ENCODE results near the gene SUCLA2. TPM values are rescaled to one million over a fixed set of nuclear protein-coding genes. Genes with fewer than 3 reads are reported as not detected.

Gene SUCLA2
- total RNA-seq (ENCODE audit: low replicate concordance), result 44.6 and 51.9 TPM in 2 replicates
- long read RNA-seq, transcript SUCLA2-219 (11 exons, 2,111 nt), result major isoform, 420 of 466 reads
- long read RNA-seq, partial matches to known transcripts, result 13 of 466 reads
- long read RNA-seq, other reads (novel, unspliced or antisense), result 24 of 466 reads

DNA sequence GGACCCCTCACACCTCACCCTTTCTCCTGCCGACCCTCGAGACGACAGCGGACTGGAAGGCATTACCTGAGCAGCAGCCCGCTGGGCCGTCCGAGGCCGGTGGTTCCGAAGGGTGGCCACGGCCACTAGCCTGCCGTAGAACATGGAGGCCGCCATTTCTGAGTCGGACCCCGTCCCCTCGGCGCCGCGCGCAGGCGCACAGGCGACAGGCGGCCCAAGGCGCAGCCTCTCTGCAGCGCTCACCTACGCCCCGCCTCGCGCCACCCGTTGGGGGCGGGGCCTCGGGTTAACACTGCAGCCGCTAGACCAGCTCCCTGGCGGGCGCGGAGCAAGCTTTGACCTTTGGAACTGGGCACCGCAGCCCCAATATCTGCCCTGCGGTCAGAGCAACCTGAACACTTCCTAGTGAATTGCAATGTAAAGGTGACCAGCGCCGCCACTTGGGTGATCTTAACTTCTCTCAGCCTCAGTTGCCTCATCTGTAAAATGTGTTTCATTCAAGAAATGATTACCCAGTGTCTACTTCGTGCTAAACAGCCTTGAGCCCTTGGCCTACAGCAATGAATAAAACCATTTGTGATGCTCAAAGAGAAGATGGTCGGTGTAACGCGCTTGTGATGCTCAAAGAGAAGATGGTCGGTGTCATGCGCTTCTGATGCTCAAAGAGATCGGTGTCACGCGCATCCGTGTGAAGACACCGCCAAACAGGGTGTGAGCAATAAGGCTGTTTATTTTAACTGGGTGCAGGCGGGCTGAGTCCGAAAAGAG, at the start of gene SUCLA2:
TSS of gene SUCLA2 (minus strand) at position 160 of the 768 bp plus-strand sequence. CDS start at position 156, 4 bp downstream.
- H3K4me1 Mint-ChIP-seq (ENCODE audit: unreplicated experiment), result peaks cover 26% of the 10 kb centered on the region
- H3K27ac Mint-ChIP-seq, result peak within 1 kb of the TSS; percentile 98
- peak within 1 kb of the TSS; percentile 96 for H3K4me3 Mint-ChIP-seq
- no peaks in the 10 kb centered on the region for H3K9me3 Mint-ChIP-seq
- H3K36me3 Mint-ChIP-seq, result peaks cover 4% of the 10 kb centered on the region
- no peaks in the 10 kb centered on the region for H3K27me3 Mint-ChIP-seq
- TF ChIP-seq CTCF (conservative IDR thresholded peaks at IDR 0.05), result no peak
- DNase-seq (ENCODE audit: extremely low spot score, unreplicated experiment), result peak; percentile 95

DNA sequence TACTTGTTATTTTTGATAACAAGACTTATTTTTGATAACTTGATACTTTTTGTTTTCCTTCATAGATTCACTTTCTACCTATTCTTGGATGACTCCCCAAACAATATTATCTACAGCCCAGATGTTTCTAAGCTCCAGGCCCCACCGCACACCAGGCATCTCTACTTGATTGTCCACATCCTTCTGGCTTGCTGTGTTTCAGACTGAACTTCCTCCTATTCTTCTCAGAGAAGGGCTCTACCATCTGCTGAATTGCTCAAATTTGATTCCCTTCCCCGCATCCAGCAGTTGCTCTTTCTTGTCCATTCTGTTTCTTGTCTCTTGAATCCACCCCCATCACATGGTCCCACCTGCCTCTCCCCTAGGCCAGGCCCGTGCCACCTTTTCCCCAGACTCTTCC, 49.5 kb upstream of the SUCLA2 start:
- no peak for DNase-seq (ENCODE audit: extremely low spot score, unreplicated experiment)
- H3K9me3 Mint-ChIP-seq, result no peaks in the 10 kb centered on the region
- TF ChIP-seq CTCF (conservative IDR thresholded peaks at IDR 0.05), result no peak
- no peaks in the 10 kb centered on the region for H3K4me1 Mint-ChIP-seq (ENCODE audit: unreplicated experiment)
- peaks cover 23% of the 10 kb centered on the region for H3K36me3 Mint-ChIP-seq
- no peaks in the 10 kb centered on the region for H3K27me3 Mint-ChIP-seq
- no peak overlapping the region for H3K27ac Mint-ChIP-seq
- H3K4me3 Mint-ChIP-seq, result no peak overlapping the region

GRCh38 chr13:48043789-48044503, 42.9 kb upstream of the SUCLA2 start:
- no peak for DNase-seq (ENCODE audit: extremely low spot score, unreplicated experiment)
- H3K4me3 Mint-ChIP-seq, result no peak overlapping the region
- H3K27me3 Mint-ChIP-seq, result no peaks in the 10 kb centered on the region
- H3K9me3 Mint-ChIP-seq, result no peaks in the 10 kb centered on the region
- TF ChIP-seq CTCF (conservative IDR thresholded peaks at IDR 0.05), result no peak
- no peak overlapping the region for H3K27ac Mint-ChIP-seq
- peaks cover 25% of the 10 kb centered on the region for H3K36me3 Mint-ChIP-seq
- H3K4me1 Mint-ChIP-seq (ENCODE audit: unreplicated experiment), result no peaks in the 10 kb centered on the region

DNA sequence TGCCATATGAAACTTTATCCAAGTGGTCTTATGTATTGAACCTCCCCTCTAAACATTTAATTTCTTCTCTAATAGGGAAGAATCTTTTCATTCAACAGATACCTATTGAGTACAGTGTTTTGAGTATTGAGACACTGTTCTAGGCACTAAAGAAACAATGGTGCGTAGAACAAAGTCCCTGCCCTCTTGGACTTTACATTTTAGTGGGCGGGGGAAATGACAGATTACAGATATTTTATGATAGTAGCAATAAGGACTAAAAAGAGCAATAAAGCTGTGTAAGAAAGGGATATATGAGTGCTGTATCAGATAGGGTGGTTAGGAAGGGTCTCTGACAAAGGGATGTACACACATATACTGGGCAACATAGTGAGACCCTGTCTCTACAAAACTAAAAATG, 41.8 kb upstream of the SUCLA2 start:
- no peak overlapping the region for H3K4me3 Mint-ChIP-seq
- no peak for TF ChIP-seq CTCF (conservative IDR thresholded peaks at IDR 0.05)
- no peak for DNase-seq (ENCODE audit: extremely low spot score, unreplicated experiment)
- no peaks in the 10 kb centered on the region for H3K4me1 Mint-ChIP-seq (ENCODE audit: unreplicated experiment)
- no peaks in the 10 kb centered on the region for H3K27me3 Mint-ChIP-seq
- peaks cover 25% of the 10 kb centered on the region for H3K36me3 Mint-ChIP-seq
- peak overlapping the region; percentile 7 for H3K27ac Mint-ChIP-seq
- H3K9me3 Mint-ChIP-seq, result no peaks in the 10 kb centered on the region

GRCh38 chr13:48040896-48041295, 39.8 kb upstream of the SUCLA2 start:
- DNase-seq (ENCODE audit: extremely low spot score, unreplicated experiment), result no peak
- TF ChIP-seq CTCF (conservative IDR thresholded peaks at IDR 0.05), result no peak
- no peaks in the 10 kb centered on the region for H3K27me3 Mint-ChIP-seq
- H3K4me3 Mint-ChIP-seq, result no peak overlapping the region
- peaks cover 6% of the 10 kb centered on the region for H3K4me1 Mint-ChIP-seq (ENCODE audit: unreplicated experiment)
- H3K9me3 Mint-ChIP-seq, result no peaks in the 10 kb centered on the region
- H3K36me3 Mint-ChIP-seq, result peaks cover 21% of the 10 kb centered on the region
- H3K27ac Mint-ChIP-seq, result no peak overlapping the region
